CD4-positive, alpha-beta T cell treated with Interleukin-15 for 4 hours (primary cell): ENCODE results near the gene COQ7.
A peak's percentile ranks its signal among the peaks of the same experiment; 100 is the strongest.

ENCODE experiments used
- DNase-seq: peaks from one replicate; pipeline ENCODE4 v3.0.0-alpha.2; 2020; ENCODE audit warnings: low spot score

COQ7 gene

GRCh38 chr16:19067349-19068236 lies at the start of gene COQ7:
TSS of gene COQ7 (plus strand) at chr16:19067614. CDS start at chr16:19067665, 51 bp downstream.
- peak; percentile 100 for DNase-seq

- DNase-seq, result no peak
These were observed 46.7 kb upstream of the COQ7 start for GRCh38 chr16:19020689-19021088.

- no peak for DNase-seq
These were observed 45.7 kb upstream of the COQ7 start for GRCh38 chr16:19021747-19022146.

- no peak for DNase-seq
These were observed 40.0 kb upstream of the COQ7 start for GRCh38 chr16:19027416-19027815.

- no peak for DNase-seq
These were observed 37.4 kb upstream of the COQ7 start for GRCh38 chr16:19029980-19030379.

GRCh38 chr16:19031738-19032137 lies 35.7 kb upstream of the COQ7 start:
- no peak for DNase-seq

GRCh38 chr16:19033761-19034160 lies 33.7 kb upstream of the COQ7 start:
- no peak for DNase-seq

GRCh38 chr16:19040400-19040799 lies 27.0 kb upstream of the COQ7 start:
- no peak for DNase-seq

GRCh38 chr16:19044769-19045168 lies 22.6 kb upstream of the COQ7 start:
- DNase-seq, result no peak

GRCh38 chr16:19046062-19046461 lies 21.4 kb upstream of the COQ7 start:
- DNase-seq, result no peak

- no peak for DNase-seq
These were observed 4.7 kb upstream of the COQ7 start for GRCh38 chr16:19062706-19063105.

GRCh38 chr16:19066988-19067348 lies 446 bp upstream of the COQ7 start:
- no peak for DNase-seq

- DNase-seq, result no peak
These were observed 912 bp downstream of the COQ7 start for GRCh38 chr16:19068237-19068815.

GRCh38 chr16:19071811-19072777 lies 4.7 kb downstream of the COQ7 start:
- peak; percentile 51 for DNase-seq

GRCh38 chr16:19073344-19073743 lies 5.9 kb downstream of the COQ7 start:
- no peak for DNase-seq

- DNase-seq, result no peak
These were observed 6.4 kb downstream of the COQ7 start for GRCh38 chr16:19073863-19074262.

- DNase-seq, result no peak
These were observed 8.1 kb downstream of the COQ7 start for GRCh38 chr16:19075511-19075910.

GRCh38 chr16:19077879-19078278 lies 10.5 kb downstream of the COQ7 start:
- DNase-seq, result no peak

GRCh38 chr16:19083670-19084069 lies 16.3 kb downstream of the COQ7 start:
- no peak for DNase-seq

GRCh38 chr16:19084139-19084538 lies 16.7 kb downstream of the COQ7 start:
- DNase-seq, result no peak

GRCh38 chr16:19084879-19085278 lies 17.5 kb downstream of the COQ7 start:
- DNase-seq, result no peak

- DNase-seq, result no peak
These were observed 18.3 kb downstream of the COQ7 start for GRCh38 chr16:19085679-19086200.
